ENCODE measurements around the gene BHLHA9. TPM values are rescaled to one million over a fixed set of nuclear protein-coding genes. Genes with fewer than 3 reads are reported as not detected.

The BHLHA9 gene
- total RNA-seq, result not detected in 2 replicates

GRCh38 chr17:1270210-1271029 lies at the start of gene BHLHA9:
Gene BHLHA9, plus strand, starts transcription at chr17:1270444. Its CDS starts 120 bp downstream, at chr17:1270564.

Other genes starting within 250 kb of the BHLHA9 start
- gene ABR, start 90.5 kb upstream of the BHLHA9 start, total RNA-seq, result 55.2 and 81.0 TPM in 2 replicates
- gene TRARG1, start 9.2 kb downstream of the BHLHA9 start, total RNA-seq, result not detected in 2 replicates
- 1,002 and 1,183 TPM in 2 replicates for gene YWHAE, start 129.8 kb downstream of the BHLHA9 start, total RNA-seq
- gene CRK, start 185.8 kb downstream of the BHLHA9 start, total RNA-seq, result 86.4 and 90.3 TPM in 2 replicates
- 211 and 226 TPM in 2 replicates for gene MYO1C, start 222.2 kb downstream of the BHLHA9 start, total RNA-seq
- gene INPP5K, start 246.2 kb downstream of the BHLHA9 start, total RNA-seq, result 59.1 and 71.8 TPM in 2 replicates